K562 (cell line): ENCODE measurements around the gene DOCK4.
A peak's percentile ranks its signal among the peaks of the same experiment; 100 is the strongest.

Source experiments
- ADNP ChIP-seq: fragments of 200-800 bp; sonication (Bioruptor generic); IDR thresholded peaks from 2 replicates; pipeline ENCODE4 v1.6.1; 2016; ENCODE audit warnings: missing genetic modification characterization, missing compliant biosample characterization
- CC2D1A ChIP-seq: fragments of 450-650 bp; IDR thresholded peaks from 2 replicates; pipeline ENCODE4 v1.6.1; 2017; ENCODE audit warnings: mild to moderate bottlenecking
- CTCF ChIP-seq, 3 experiments: IDR thresholded peaks in 2 of 3; conservative IDR thresholded peaks in 1 of 3; 2 replicates each; pipeline ENCODE4 v1.5.1; 2011 to 2012; ENCODE audit warnings: low read length in 3 of 3, mild to moderate bottlenecking in 3 of 3, control low read depth in 2 of 3, improper control_type of control experiment in 1 of 3, inconsistent platforms in 1 of 3, low read depth in 1 of 3, mixed read lengths in 1 of 3, moderate library complexity in 1 of 3; ENCODE audit not compliant: insufficient read depth in 2 of 3
- FOSL1 ChIP-seq: fragments of 200-800 bp; sonication (Bioruptor generic); conservative IDR thresholded peaks from 2 replicates; pipeline ENCODE4 v1.6.1; 2016; ENCODE audit warnings: missing genetic modification characterization, missing compliant biosample characterization
- GABPA ChIP-seq: fragments of 200-800 bp; sonication (Bioruptor generic); conservative IDR thresholded peaks from 2 replicates; pipeline ENCODE4 v1.6.1; 2016; ENCODE audit warnings: low read depth, missing genetic modification characterization, missing compliant biosample characterization
- HEY1 ChIP-seq: fragments of 250-450 bp; sonication (Bioruptor Pico); IDR thresholded peaks from 2 replicates; pipeline ENCODE4 v1.5.0; 2020; ENCODE audit warnings: mild to moderate bottlenecking, moderate library complexity, borderline replicate concordance
- JUND ChIP-seq, 2 experiments: IDR thresholded peaks; 2 replicates in 1 of 2; 3 replicates in 1 of 2; pipeline ENCODE4 v1.6.1; 2011; ENCODE audit warnings: borderline replicate concordance in 2 of 2, low read depth in 2 of 2, low read length in 2 of 2, improper control_type of control experiment in 1 of 2, missing biosample characterization in 1 of 2, missing genetic modification characterization in 1 of 2, missing genetic modification reagents in 1 of 2
- KLF6 ChIP-seq: fragments of 250-450 bp; sonication (Bioruptor Pico); IDR thresholded peaks from 2 replicates; pipeline ENCODE4 v1.4.0; 2020; ENCODE audit warnings: mild to moderate bottlenecking, moderate library complexity, borderline replicate concordance
- LARP7 ChIP-seq: fragments of 450-650 bp; IDR thresholded peaks from 2 replicates; pipeline ENCODE4 v1.6.1; 2016
- SMAD1 ChIP-seq: fragments of 150-350 bp; IDR thresholded peaks from 2 replicates; pipeline ENCODE4 v1.6.1; 2014; ENCODE audit warnings: low read length, low read depth; ENCODE audit not compliant: partially characterized antibody
- ZNF232 ChIP-seq: sonication (generic); formaldehyde crosslinking; IDR thresholded peaks from 2 replicates; pipeline ENCODE4 v1.8.0; 2022; ENCODE audit warnings: mild to moderate bottlenecking, missing genetic modification reagents
- TF ChIP-seq, protein P1 (sequence below): sonication (generic); formaldehyde crosslinking; IDR thresholded peaks from 2 replicates; pipeline ENCODE4 v1.8.1; 2023; ENCODE audit warnings: mild to moderate bottlenecking, missing genetic modification reagents

GRCh38 chr7:111736552-111736874, 469.7 kb downstream of the DOCK4 start:
- TF ChIP-seq KLF6 (CRISPR knock-in tag): no peak
- TF ChIP-seq, protein P1, sequence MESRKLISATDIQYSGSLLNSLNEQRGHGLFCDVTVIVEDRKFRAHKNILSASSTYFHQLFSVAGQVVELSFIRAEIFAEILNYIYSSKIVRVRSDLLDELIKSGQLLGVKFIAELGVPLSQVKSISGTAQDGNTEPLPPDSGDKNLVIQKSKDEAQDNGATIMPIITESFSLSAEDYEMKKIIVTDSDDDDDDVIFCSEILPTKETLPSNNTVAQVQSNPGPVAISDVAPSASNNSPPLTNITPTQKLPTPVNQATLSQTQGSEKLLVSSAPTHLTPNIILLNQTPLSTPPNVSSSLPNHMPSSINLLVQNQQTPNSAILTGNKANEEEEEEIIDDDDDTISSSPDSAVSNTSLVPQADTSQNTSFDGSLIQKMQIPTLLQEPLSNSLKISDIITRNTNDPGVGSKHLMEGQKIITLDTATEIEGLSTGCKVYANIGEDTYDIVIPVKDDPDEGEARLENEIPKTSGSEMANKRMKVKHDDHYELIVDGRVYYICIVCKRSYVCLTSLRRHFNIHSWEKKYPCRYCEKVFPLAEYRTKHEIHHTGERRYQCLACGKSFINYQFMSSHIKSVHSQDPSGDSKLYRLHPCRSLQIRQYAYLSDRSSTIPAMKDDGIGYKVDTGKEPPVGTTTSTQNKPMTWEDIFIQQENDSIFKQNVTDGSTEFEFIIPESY (CRISPR knock-in tag): no peak
- TF ChIP-seq JUND (IDR thresholded peaks at IDR 0.05; ENCODE audit: borderline replicate concordance, low read depth, low read length): peak; percentile 10; the same call in 1 of the 2 replicates
- TF ChIP-seq JUND (tag; IDR thresholded peaks at IDR 0.05; ENCODE audit: borderline replicate concordance, low read depth, low read length): no peak; the same call in 2 of the 3 replicates
- TF ChIP-seq SMAD1: no peak
- no peak for TF ChIP-seq ADNP (tag)
- TF ChIP-seq CTCF (IDR thresholded peaks at IDR 0.05 in 2 of 3, conservative IDR thresholded peaks at IDR 0.05 in 1 of 3; ENCODE audit: insufficient read depth in 2 of 3, low read depth in 1 of 3, low read length in 3 of 3): no peak
- TF ChIP-seq GABPA (tag): no peak
- no peak for TF ChIP-seq FOSL1
- no peak for TF ChIP-seq LARP7
- TF ChIP-seq ZNF232 (CRISPR knock-in tag): no peak
- TF ChIP-seq CC2D1A: no peak
- no peak for TF ChIP-seq HEY1
